ENCODE results near the gene FOXG1. TPM values are rescaled to one million over a fixed set of nuclear protein-coding genes. Genes with fewer than 3 reads are reported as not detected.

The FOXG1 gene
- total and polyA plus RNA-seq, 4 donors = not detected

- ATAC-seq (ENCODE audit: low FRiP score) = no peak
- DNase-seq = no peak
- Histone ChIP-seq H3K27me3 (ENCODE audit: control insufficient read depth in 1 of 2, insufficient read depth in 2 of 2, low read length in 1 of 2) (peaks cover 0 to 5% of the 10 kb centered on the region in 2 donors), H3K9me3 (ENCODE audit: control insufficient read depth, low read length) (peaks cover 7% of the 10 kb centered on the region), H3K4me1 (ENCODE audit: control insufficient read depth in 1 of 2, insufficient read depth in 2 of 2, low read length in 2 of 2) (no peaks in the 10 kb centered on the region), H3K4me3 (ENCODE audit: low read length in 2 of 2) (no peak overlapping the region), H3K27ac (ENCODE audit: low read depth in 1 of 2, low read length in 2 of 2) (no peak overlapping the region), H3K36me3 (ENCODE audit: control insufficient read depth in 1 of 2, insufficient read depth in 2 of 2, low read length in 1 of 2) (no peaks in the 10 kb centered on the region)
- intact Hi-C loops (cut with DNase I) = no loop called here
Measured at GRCh38 chr14:28770630-28771029, 4.0 kb downstream of the FOXG1 start.

- peaks cover 7% of the 10 kb centered on the region for H3K9me3 ChIP-seq (ENCODE audit: control insufficient read depth, low read length)
- H3K4me3 ChIP-seq (ENCODE audit: low read length in 2 of 2) = no peak overlapping the region
- DNase-seq (no peak), ATAC-seq (ENCODE audit: low FRiP score) (no peak)
- H3K36me3 ChIP-seq (ENCODE audit: control insufficient read depth in 1 of 2, insufficient read depth in 2 of 2, low read length in 1 of 2) = no peaks in the 10 kb centered on the region
- WGBS, 2 donors = 7 to 12% methylated on average over 1 of the region's 1 CpG
- H3K4me1 ChIP-seq (ENCODE audit: control insufficient read depth in 1 of 2, insufficient read depth in 2 of 2, low read length in 2 of 2) = no peaks in the 10 kb centered on the region
- peaks cover 0 to 5% of the 10 kb centered on the region in 2 donors for H3K27me3 ChIP-seq (ENCODE audit: control insufficient read depth in 1 of 2, insufficient read depth in 2 of 2, low read length in 1 of 2)
- no peak overlapping the region for H3K27ac ChIP-seq (ENCODE audit: low read depth in 1 of 2, low read length in 2 of 2)
- intact Hi-C loops (cut with DNase I) = no loop called here
Measured at GRCh38 chr14:28771168-28771567, 4.6 kb downstream of the FOXG1 start.

GRCh38 chr14:28772613-28773012, 6.0 kb downstream of the FOXG1 start:
- Histone ChIP-seq H3K36me3 (ENCODE audit: control insufficient read depth in 1 of 2, insufficient read depth in 2 of 2, low read length in 1 of 2) (no peaks in the 10 kb centered on the region), H3K9me3 (ENCODE audit: control insufficient read depth, low read length) (peaks cover 7% of the 10 kb centered on the region), H3K27me3 (ENCODE audit: control insufficient read depth in 1 of 2, insufficient read depth in 2 of 2, low read length in 1 of 2) (peaks cover 0 to 5% of the 10 kb centered on the region in 2 donors), H3K4me1 (ENCODE audit: control insufficient read depth in 1 of 2, insufficient read depth in 2 of 2, low read length in 2 of 2) (no peaks in the 10 kb centered on the region), H3K4me3 (ENCODE audit: low read length in 2 of 2) (no peak overlapping the region), H3K27ac (ENCODE audit: low read depth in 1 of 2, low read length in 2 of 2) (no peak overlapping the region)
- 12 to 22% methylated on average over 3 of the region's 3 CpGs for WGBS, 2 donors
- no peak for ATAC-seq (ENCODE audit: low FRiP score)
- intact Hi-C loops (cut with DNase I) = no loop called here
- DNase-seq = no peak

GRCh38 chr14:28773176-28773575, 6.6 kb downstream of the FOXG1 start:
- Histone ChIP-seq H3K36me3 (ENCODE audit: control insufficient read depth in 1 of 2, insufficient read depth in 2 of 2, low read length in 1 of 2) (no peaks in the 10 kb centered on the region), H3K9me3 (ENCODE audit: control insufficient read depth, low read length) (peaks cover 8% of the 10 kb centered on the region), H3K27me3 (ENCODE audit: control insufficient read depth in 1 of 2, insufficient read depth in 2 of 2, low read length in 1 of 2) (peaks cover 0 to 6% of the 10 kb centered on the region in 2 donors), H3K4me3 (ENCODE audit: low read length in 2 of 2) (no peak overlapping the region), H3K4me1 (ENCODE audit: control insufficient read depth in 1 of 2, insufficient read depth in 2 of 2, low read length in 2 of 2) (no peaks in the 10 kb centered on the region), H3K27ac (ENCODE audit: low read depth in 1 of 2, low read length in 2 of 2) (no peak overlapping the region)
- DNase-seq (no peak), ATAC-seq (ENCODE audit: low FRiP score) (no peak)
- WGBS, 2 donors = 3 to 13% methylated on average over 7 of the region's 7 CpGs
- intact Hi-C loops (cut with DNase I) = no loop called here

GRCh38 chr14:28773861-28774691, 7.5 kb downstream of the FOXG1 start:
- no peak for ATAC-seq (ENCODE audit: low FRiP score)
- Histone ChIP-seq H3K4me3 (ENCODE audit: low read length in 2 of 2) (no peak overlapping the region), H3K4me1 (ENCODE audit: control insufficient read depth in 1 of 2, insufficient read depth in 2 of 2, low read length in 2 of 2) (no peaks in the 10 kb centered on the region), H3K27ac (ENCODE audit: low read depth in 1 of 2, low read length in 2 of 2) (no peak overlapping the region), H3K27me3 (ENCODE audit: control insufficient read depth in 1 of 2, insufficient read depth in 2 of 2, low read length in 1 of 2) (peaks cover 0 to 6% of the 10 kb centered on the region in 2 donors), H3K9me3 (ENCODE audit: control insufficient read depth, low read length) (peaks cover 6% of the 10 kb centered on the region), H3K36me3 (ENCODE audit: control insufficient read depth in 1 of 2, insufficient read depth in 2 of 2, low read length in 1 of 2) (no peaks in the 10 kb centered on the region)
- intact Hi-C loops (cut with DNase I) = no loop called here
- DNase-seq = no peak
- WGBS, 2 donors = 4 to 6% methylated on average over 47 of the region's 47 CpGs

- intact Hi-C loops (cut with DNase I) = no loop called here
- peaks cover 6% of the 10 kb centered on the region for H3K9me3 ChIP-seq (ENCODE audit: control insufficient read depth, low read length)
- peaks cover 0 to 6% of the 10 kb centered on the region in 2 donors for H3K27me3 ChIP-seq (ENCODE audit: control insufficient read depth in 1 of 2, insufficient read depth in 2 of 2, low read length in 1 of 2)
- no peak overlapping the region for H3K27ac ChIP-seq (ENCODE audit: low read depth in 1 of 2, low read length in 2 of 2)
- no peak for DNase-seq
- 9 to 12% methylated on average over 29 of the region's 29 CpGs for WGBS, 2 donors
- ATAC-seq (ENCODE audit: low FRiP score) = no peak
- H3K4me3 ChIP-seq (ENCODE audit: low read length in 2 of 2) = no peak overlapping the region
- H3K4me1 ChIP-seq (ENCODE audit: control insufficient read depth in 1 of 2, insufficient read depth in 2 of 2, low read length in 2 of 2) = no peaks in the 10 kb centered on the region
- H3K36me3 ChIP-seq (ENCODE audit: control insufficient read depth in 1 of 2, insufficient read depth in 2 of 2, low read length in 1 of 2) = no peaks in the 10 kb centered on the region
Measured at GRCh38 chr14:28774764-28775735, 8.5 kb downstream of the FOXG1 start.

GRCh38 chr14:28776482-28777266, 10.1 kb downstream of the FOXG1 start:
- DNase-seq = no peak
- WGBS, 2 donors = 19 to 25% methylated on average over 3 of the region's 3 CpGs
- H3K36me3 ChIP-seq (ENCODE audit: control insufficient read depth in 1 of 2, insufficient read depth in 2 of 2, low read length in 1 of 2) = no peaks in the 10 kb centered on the region
- no peak overlapping the region for H3K27ac ChIP-seq (ENCODE audit: low read depth in 1 of 2, low read length in 2 of 2)
- H3K4me3 ChIP-seq (ENCODE audit: low read length in 2 of 2) = no peak overlapping the region
- intact Hi-C loops (cut with DNase I) = no loop called here
- H3K27me3 ChIP-seq (ENCODE audit: control insufficient read depth in 1 of 2, insufficient read depth in 2 of 2, low read length in 1 of 2) = peaks cover 0 to 8% of the 10 kb centered on the region in 2 donors
- H3K4me1 ChIP-seq (ENCODE audit: control insufficient read depth in 1 of 2, insufficient read depth in 2 of 2, low read length in 2 of 2) = no peaks in the 10 kb centered on the region
- peaks cover 6% of the 10 kb centered on the region for H3K9me3 ChIP-seq (ENCODE audit: control insufficient read depth, low read length)
- no peak for ATAC-seq (ENCODE audit: low FRiP score)

GRCh38 chr14:28777471-28778137, 11.0 kb downstream of the FOXG1 start:
- H3K27ac ChIP-seq (ENCODE audit: low read depth in 1 of 2, low read length in 2 of 2) = no peak overlapping the region
- no peaks in the 10 kb centered on the region for H3K4me1 ChIP-seq (ENCODE audit: control insufficient read depth in 1 of 2, insufficient read depth in 2 of 2, low read length in 2 of 2)
- WGBS, 2 donors = 12 to 17% methylated on average over 17 of the region's 17 CpGs
- H3K27me3 ChIP-seq (ENCODE audit: control insufficient read depth in 1 of 2, insufficient read depth in 2 of 2, low read length in 1 of 2) = peaks cover 0 to 8% of the 10 kb centered on the region in 2 donors
- H3K4me3 ChIP-seq (ENCODE audit: low read length in 2 of 2) = no peak overlapping the region
- ATAC-seq (ENCODE audit: low FRiP score) (no peak), DNase-seq (no peak)
- no peaks in the 10 kb centered on the region for H3K36me3 ChIP-seq (ENCODE audit: control insufficient read depth in 1 of 2, insufficient read depth in 2 of 2, low read length in 1 of 2)
- H3K9me3 ChIP-seq (ENCODE audit: control insufficient read depth, low read length) = peaks cover 6% of the 10 kb centered on the region
- intact Hi-C loops (cut with DNase I) = no loop called here
